ENCODE measurements around the gene SEMA3B.

- TF ChIP-seq CTCF (IDR thresholded peaks at IDR 0.05) = no peak
- no peak for TF ChIP-seq EP300 (IDR thresholded peaks at IDR 0.05)
- TF ChIP-seq POLR2A (IDR thresholded peaks at IDR 0.05) = no peak
- TF ChIP-seq POLR2AphosphoS5 (IDR thresholded peaks at IDR 0.05) = no peak
Measured at GRCh38 chr3:50317300-50317699, 48.4 kb downstream of the SEMA3B start.

Data from upper lobe of left lung (tissue), 4 donors.